Measurements from ENCODE around the gene BLCAP.
"Not testable (repeated sequence)": the region's sequence is repeated elsewhere in the genome, so short reads cannot be mapped to it uniquely, and the experiment has no call there.

Gene BLCAP

GRCh38 chr20:37547912-37548311 lies 20.2 kb upstream of the BLCAP start:
- no peak for TF ChIP-seq EZH2 (IDR thresholded peaks at IDR 0.05)
- no peak overlapping the region for H3K4me3 ChIP-seq
- DNase-seq (ENCODE audit: low read depth, low spot score) = no peak

GRCh38 chr20:37545516-37545915 lies 17.8 kb upstream of the BLCAP start:
- Histone ChIP-seq H3K9me3 (ENCODE audit: low read depth, low read length) (no peaks in the 10 kb centered on the region), H3K27ac (no peak overlapping the region), H3K9ac (ENCODE audit: insufficient read length) (no peak overlapping the region), H3K4me3 (no peak overlapping the region), H3K36me3 (ENCODE audit: insufficient read depth, low read length) (no peaks in the 10 kb centered on the region)
- TF ChIP-seq EZH2 (IDR thresholded peaks at IDR 0.05) = no peak
- no peak for TF ChIP-seq FOXP2 (optimal IDR thresholded peaks at IDR 0.05; ENCODE audit: control extremely low read depth, extremely low read length, insufficient read depth)
- no peak for TF ChIP-seq POLR2AphosphoS5 (IDR thresholded peaks at IDR 0.05; ENCODE audit: borderline replicate concordance, low read depth, low read length)
- no peak for DNase-seq (ENCODE audit: low read depth, low spot score)

More at GRCh38 chr20:37547912-37548311, 20.2 kb upstream of the BLCAP start:
- Histone ChIP-seq H3K9ac (ENCODE audit: insufficient read length) (no peak overlapping the region), H3K36me3 (ENCODE audit: insufficient read depth, low read length) (no peaks in the 10 kb centered on the region), H3K9me3 (ENCODE audit: low read depth, low read length) (no peaks in the 10 kb centered on the region), H3K27ac (no peak overlapping the region)

DNA sequence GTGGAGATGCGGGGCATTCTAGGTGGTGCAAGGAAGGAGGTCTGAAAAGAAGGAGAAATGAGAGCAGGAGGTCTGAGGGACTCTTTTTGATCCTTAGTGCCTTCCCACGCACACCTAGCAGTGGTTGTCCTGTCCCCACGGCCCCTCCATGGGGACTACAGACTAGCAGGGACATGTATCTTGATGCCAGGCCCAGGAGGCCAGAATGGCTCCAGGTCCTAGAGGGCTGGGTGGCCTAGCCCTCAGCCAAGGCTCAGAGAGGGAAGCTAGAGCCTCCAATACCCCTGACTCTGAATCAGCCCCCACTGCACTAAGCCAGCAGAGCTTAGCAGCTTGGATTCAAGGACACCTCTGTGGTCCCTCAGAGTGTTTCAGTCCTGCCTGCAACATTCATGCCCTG lies 16.7 kb upstream of the BLCAP start:
- H3K27ac ChIP-seq = no peak overlapping the region
- TF ChIP-seq POLR2AphosphoS5 (IDR thresholded peaks at IDR 0.05; ENCODE audit: borderline replicate concordance, low read depth, low read length) (no peak), FOXP2 (optimal IDR thresholded peaks at IDR 0.05; ENCODE audit: control extremely low read depth, extremely low read length, insufficient read depth) (no peak), EZH2 (IDR thresholded peaks at IDR 0.05) (no peak)
- no peak for DNase-seq (ENCODE audit: low read depth, low spot score)

DNA sequence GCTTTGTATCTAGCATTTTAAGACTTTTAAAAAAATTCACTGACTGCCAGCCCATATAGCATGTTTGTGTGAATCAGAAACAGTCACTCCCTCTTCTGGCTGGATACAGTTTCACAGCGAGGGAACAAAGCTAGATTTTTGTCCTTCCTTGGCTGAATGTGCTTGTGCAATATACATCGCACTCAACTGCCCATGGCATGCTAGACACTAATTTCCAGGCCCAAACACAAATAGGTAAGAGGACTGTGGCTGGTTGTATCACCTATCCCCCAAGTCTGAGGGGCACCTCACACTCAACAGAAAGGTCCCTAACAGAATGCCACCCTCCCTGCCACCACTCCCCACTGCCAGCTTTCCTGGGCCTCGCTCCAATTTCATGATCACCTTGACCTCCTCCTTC lies 16.2 kb upstream of the BLCAP start:
- TF ChIP-seq POLR2AphosphoS5 (IDR thresholded peaks at IDR 0.05; ENCODE audit: borderline replicate concordance, low read depth, low read length) = no peak
- Histone ChIP-seq H3K36me3 (ENCODE audit: insufficient read depth, low read length) (no peaks in the 10 kb centered on the region), H3K9me3 (ENCODE audit: low read depth, low read length) (no peaks in the 10 kb centered on the region), H3K9ac (ENCODE audit: insufficient read length) (no peak overlapping the region), H3K27ac (no peak overlapping the region), H3K4me3 (no peak overlapping the region)
- no peak for DNase-seq (ENCODE audit: low read depth, low spot score)

More for the DNA sequence above, 16.7 kb upstream of the BLCAP start:
- H3K4me3 ChIP-seq = no peak overlapping the region
- H3K36me3 ChIP-seq (ENCODE audit: insufficient read depth, low read length) = no peaks in the 10 kb centered on the region
- no peak overlapping the region for H3K9ac ChIP-seq (ENCODE audit: insufficient read length)
- no peaks in the 10 kb centered on the region for H3K9me3 ChIP-seq (ENCODE audit: low read depth, low read length)

GRCh38 chr20:37542281-37542680 lies 14.6 kb upstream of the BLCAP start:
- Histone ChIP-seq H3K27ac (no peak overlapping the region), H3K9ac (ENCODE audit: insufficient read length) (no peak overlapping the region), H3K4me3 (no peak overlapping the region), H3K36me3 (ENCODE audit: insufficient read depth, low read length) (no peaks in the 10 kb centered on the region), H3K9me3 (ENCODE audit: low read depth, low read length) (no peaks in the 10 kb centered on the region)
- DNase-seq (ENCODE audit: low read depth, low spot score) = no peak
- TF ChIP-seq POLR2AphosphoS5 (IDR thresholded peaks at IDR 0.05; ENCODE audit: borderline replicate concordance, low read depth, low read length) (no peak), FOXP2 (optimal IDR thresholded peaks at IDR 0.05; ENCODE audit: control extremely low read depth, extremely low read length, insufficient read depth) (no peak), EZH2 (IDR thresholded peaks at IDR 0.05) (no peak)

GRCh38 chr20:37541326-37541725 lies 13.7 kb upstream of the BLCAP start:
- H3K9me3 ChIP-seq (ENCODE audit: low read depth, low read length) = no peaks in the 10 kb centered on the region
- no peak overlapping the region for H3K4me3 ChIP-seq
- no peak overlapping the region for H3K27ac ChIP-seq
- no peak for DNase-seq (ENCODE audit: low read depth, low spot score)
- TF ChIP-seq FOXP2 (optimal IDR thresholded peaks at IDR 0.05; ENCODE audit: control extremely low read depth, extremely low read length, insufficient read depth) (no peak), POLR2AphosphoS5 (IDR thresholded peaks at IDR 0.05; ENCODE audit: borderline replicate concordance, low read depth, low read length) (no peak), EZH2 (IDR thresholded peaks at IDR 0.05) (no peak)
- H3K9ac ChIP-seq (ENCODE audit: insufficient read length) = no peak overlapping the region
- H3K36me3 ChIP-seq (ENCODE audit: insufficient read depth, low read length) = no peaks in the 10 kb centered on the region

GRCh38 chr20:37540838-37541237 lies 13.2 kb upstream of the BLCAP start:
- not testable (repeated sequence) for H3K27ac ChIP-seq; H3K9me3 ChIP-seq (ENCODE audit: low read depth, low read length); H3K9ac ChIP-seq (ENCODE audit: insufficient read length); H3K36me3 ChIP-seq (ENCODE audit: insufficient read depth, low read length); H3K4me3 ChIP-seq; DNase-seq (ENCODE audit: low read depth, low spot score)

DNA sequence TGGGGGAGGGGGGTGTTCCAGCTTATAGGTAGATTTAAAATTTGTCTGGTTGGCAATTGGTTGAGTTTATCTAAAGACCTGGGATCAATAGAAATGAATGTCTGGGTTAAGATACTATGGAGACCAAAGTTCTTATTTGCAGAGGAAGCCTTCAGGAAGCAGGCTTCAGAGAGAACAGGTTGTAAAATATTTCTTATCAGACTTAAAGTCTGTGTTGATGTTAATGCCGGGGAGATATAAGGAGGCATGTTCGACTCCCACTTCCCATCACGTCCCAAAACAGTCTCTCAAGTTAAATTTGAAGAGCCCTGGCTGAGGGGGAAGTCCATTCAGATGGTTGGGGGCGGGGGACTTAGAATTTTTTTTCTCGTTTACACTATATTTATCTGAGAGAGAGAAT lies 12.3 kb upstream of the BLCAP start:
- no peak overlapping the region for H3K27ac ChIP-seq
- H3K4me3 ChIP-seq = no peak overlapping the region
- TF ChIP-seq EZH2 (IDR thresholded peaks at IDR 0.05) (no peak), POLR2AphosphoS5 (IDR thresholded peaks at IDR 0.05; ENCODE audit: borderline replicate concordance, low read depth, low read length) (no peak), FOXP2 (optimal IDR thresholded peaks at IDR 0.05; ENCODE audit: control extremely low read depth, extremely low read length, insufficient read depth) (no peak)
- H3K9me3 ChIP-seq (ENCODE audit: low read depth, low read length) = no peaks in the 10 kb centered on the region
- no peak overlapping the region for H3K9ac ChIP-seq (ENCODE audit: insufficient read length)
- no peak for DNase-seq (ENCODE audit: low read depth, low spot score)
- no peaks in the 10 kb centered on the region for H3K36me3 ChIP-seq (ENCODE audit: insufficient read depth, low read length)

DNA sequence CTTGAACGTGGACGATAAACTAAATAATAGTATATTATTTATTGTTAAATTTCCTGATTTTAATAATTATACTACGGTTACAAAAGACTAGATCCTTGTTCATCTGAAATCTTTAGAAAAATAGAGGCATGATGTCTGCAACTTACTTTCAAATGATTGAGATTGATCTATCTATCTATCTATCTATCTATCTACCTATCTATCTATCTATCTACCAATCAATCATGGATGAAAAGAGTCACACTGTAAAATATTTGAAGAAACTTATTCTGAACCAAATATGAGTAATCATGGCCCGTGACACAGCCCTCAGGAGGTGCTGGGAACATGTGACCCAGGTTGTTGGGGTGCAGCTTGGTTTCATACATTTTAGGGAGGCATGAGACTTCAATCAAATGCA lies 11.7 kb upstream of the BLCAP start:
- no peak for DNase-seq (ENCODE audit: low read depth, low spot score)
- H3K36me3 ChIP-seq (ENCODE audit: insufficient read depth, low read length) = no peaks in the 10 kb centered on the region
- no peak overlapping the region for H3K9ac ChIP-seq (ENCODE audit: insufficient read length)
- H3K27ac ChIP-seq = no peak overlapping the region
- no peaks in the 10 kb centered on the region for H3K9me3 ChIP-seq (ENCODE audit: low read depth, low read length)
- TF ChIP-seq POLR2AphosphoS5 (IDR thresholded peaks at IDR 0.05; ENCODE audit: borderline replicate concordance, low read depth, low read length) (no peak), EZH2 (IDR thresholded peaks at IDR 0.05) (no peak), FOXP2 (optimal IDR thresholded peaks at IDR 0.05; ENCODE audit: control extremely low read depth, extremely low read length, insufficient read depth) (no peak)
- H3K4me3 ChIP-seq = no peak overlapping the region
